Stimulated activated CD8-positive, alpha-beta memory T cell treated with anti-CD3 and anti-CD28 coated beads, Interleukin-7, amount 100 ng/mL, for 48 hours (primary cell): ENCODE measurements around the gene PLEKHA8.

Source experiments
- DNase-seq, 2 donors: peaks; one replicate each; pipeline ENCODE4 v3.0.0-alpha.2; 2020; ENCODE audit warnings: low read depth in 1 of 2; ENCODE audit errors: extremely low read depth in 1 of 2

PLEKHA8 gene

DNA sequence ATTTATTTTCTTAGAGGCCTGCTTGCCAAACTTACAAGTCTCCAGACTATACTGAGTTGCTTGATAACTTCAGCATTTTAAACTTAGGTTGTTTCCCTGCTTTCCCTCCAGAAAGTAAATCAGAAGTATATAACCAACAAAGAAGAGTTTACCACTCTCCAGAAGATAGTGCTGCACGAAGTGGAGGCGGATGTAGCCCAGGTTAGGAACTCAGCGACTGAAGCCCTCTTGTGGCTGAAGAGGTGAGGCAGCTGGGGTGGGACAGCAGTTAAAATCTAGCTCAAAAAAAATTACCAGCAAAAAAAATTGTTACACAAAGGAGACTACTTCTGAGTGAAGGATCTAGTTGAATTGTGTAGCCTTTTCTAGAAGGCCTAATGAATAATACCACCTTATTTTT lies 33.6 kb downstream of the PLEKHA8 start:
- DNase-seq, result peak in 1 of 2 donors; percentile 11

DNA sequence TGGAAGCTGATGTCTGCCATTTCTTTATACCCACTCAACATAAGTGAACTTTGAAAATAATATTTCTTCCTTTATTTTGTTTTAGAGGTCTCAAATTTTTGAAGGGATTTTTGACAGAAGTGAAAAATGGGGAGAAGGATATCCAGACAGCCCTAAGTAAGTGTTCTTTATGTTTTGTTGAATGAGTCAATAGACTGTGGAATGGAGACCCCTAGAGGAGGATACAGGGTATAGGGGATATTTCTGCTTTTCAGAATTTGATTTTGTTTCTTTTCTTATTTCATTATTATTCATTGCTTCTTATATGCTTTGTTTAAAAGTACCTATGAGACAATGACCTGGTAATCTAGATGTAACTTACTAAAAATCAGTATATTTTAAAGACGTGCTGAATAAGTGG lies 34.4 kb downstream of the PLEKHA8 start:
- no peak for DNase-seq

- no peak for DNase-seq
Observed at GRCh38 chr7:30065746-30066145, 37.5 kb downstream of the PLEKHA8 start.

GRCh38 chr7:30066687-30067086 lies 38.5 kb downstream of the PLEKHA8 start:
- no peak for DNase-seq

DNA sequence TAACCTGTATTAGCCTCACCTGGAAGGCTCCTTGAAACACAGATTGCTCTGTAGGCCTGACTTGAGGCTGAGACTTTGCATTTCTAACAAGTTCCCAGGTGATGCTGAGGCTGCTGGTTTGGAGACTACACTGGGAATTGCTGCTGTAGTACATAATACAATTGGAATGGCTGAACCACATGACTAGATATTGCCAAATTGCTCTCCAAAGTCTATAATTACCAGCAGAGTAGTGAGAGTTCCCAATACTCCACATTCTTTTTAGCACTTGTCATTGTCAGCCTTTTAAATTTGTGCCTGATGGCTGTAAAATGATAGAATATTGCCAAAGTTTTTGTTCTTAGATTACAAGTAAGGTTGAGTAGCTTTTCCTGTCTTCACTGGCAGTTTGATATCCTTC lies 39.9 kb downstream of the PLEKHA8 start:
- no peak for DNase-seq

- no peak for DNase-seq
Observed at GRCh38 chr7:30069096-30069867, 41.1 kb downstream of the PLEKHA8 start.

GRCh38 chr7:30070052-30070451 lies 41.8 kb downstream of the PLEKHA8 start:
- no peak for DNase-seq

- no peak for DNase-seq
Observed at GRCh38 chr7:30072735-30073134, 44.5 kb downstream of the PLEKHA8 start.

DNA sequence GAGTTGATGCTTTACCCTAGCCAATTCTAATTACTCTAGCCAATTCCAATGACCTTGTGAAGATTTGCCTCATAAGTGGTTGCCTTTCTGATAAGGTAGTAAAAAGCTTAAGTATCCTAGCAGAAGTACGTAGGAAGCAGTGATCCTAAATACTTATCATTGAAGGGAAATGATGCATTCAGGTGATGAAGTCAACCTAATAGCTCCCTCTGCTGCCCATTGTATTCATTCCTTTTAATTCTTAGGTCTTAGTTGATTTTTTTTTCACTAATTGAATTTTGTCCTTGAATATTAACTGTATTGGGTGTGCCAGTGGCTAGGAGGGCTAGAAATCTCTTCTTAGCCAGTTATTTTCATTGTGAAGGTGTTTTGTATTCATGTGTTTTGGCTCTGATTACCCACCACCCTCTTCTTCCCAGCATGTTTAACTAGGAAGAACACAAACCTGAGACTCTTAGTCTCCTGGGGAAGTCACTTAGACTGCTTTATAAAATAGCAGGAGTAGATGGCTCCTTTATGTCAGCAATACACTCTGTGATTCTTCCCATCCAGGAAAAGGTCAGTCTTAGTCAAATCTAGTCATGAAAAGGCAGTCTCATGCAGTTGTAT lies 46.3 kb downstream of the PLEKHA8 start:
- no peak for DNase-seq

- DNase-seq, result no peak
Observed at GRCh38 chr7:30076411-30076810, 48.2 kb downstream of the PLEKHA8 start.

- no peak for DNase-seq
Observed at GRCh38 chr7:30078280-30078679, 50.1 kb downstream of the PLEKHA8 start.

- no peak for DNase-seq
Observed at GRCh38 chr7:30079880-30080279, 51.7 kb downstream of the PLEKHA8 start.

DNA sequence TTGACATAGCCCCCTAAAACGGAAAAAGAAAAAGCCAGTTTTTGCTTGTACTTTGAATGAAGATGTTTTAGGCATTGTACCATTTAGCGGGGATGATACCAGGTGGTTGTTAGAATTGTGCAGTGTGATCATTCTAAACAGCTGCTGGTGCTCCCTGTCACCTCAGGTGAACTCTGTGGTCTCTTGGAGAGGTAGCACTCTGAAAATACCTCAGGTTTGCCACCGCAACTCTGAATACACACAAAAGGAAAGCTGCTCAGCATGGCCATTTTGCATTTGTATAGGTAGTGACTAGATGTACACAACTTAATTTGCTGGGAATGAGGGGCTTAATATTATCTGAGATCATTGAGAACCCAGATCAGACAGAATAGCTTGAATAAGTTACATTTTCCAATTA lies 52.6 kb downstream of the PLEKHA8 start:
- no peak for DNase-seq

DNA sequence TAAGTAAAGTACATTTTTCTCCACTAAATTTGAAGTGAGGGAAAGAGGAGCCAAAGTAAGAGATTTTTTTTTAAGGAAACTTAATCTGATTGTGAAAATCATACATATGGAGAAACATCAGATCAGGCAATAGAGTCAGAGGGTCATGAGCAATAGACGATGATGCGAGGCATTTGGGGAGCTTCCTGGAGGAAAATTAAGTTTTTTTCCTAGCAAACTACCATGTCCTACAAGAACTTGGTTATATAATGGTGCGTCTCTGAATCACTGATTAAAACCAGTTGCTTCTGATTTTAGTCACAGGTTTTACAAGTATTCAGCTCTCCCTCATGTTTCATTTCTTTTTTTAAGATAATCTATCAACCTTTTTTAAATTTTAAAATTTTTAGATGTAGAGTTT lies 54.5 kb downstream of the PLEKHA8 start:
- DNase-seq, result no peak

DNA sequence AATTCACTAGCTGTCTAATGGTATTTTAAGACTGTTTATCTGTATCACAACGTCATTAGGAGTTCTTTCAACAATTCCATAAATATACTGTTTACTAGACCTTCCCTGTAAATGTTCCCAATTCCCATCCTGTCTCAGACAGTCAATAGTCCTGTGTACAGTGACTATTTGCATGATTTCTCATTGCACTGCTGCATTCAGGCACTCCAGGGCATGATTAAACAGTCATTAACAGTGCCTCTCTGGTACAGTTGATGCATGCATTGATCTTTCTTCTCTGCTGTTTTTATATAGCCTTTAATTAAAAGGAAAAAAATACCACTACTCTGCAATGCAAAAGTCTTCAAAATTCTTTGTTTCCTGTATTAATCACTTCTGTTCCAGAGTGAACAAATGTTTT lies 55.1 kb downstream of the PLEKHA8 start:
- no peak for DNase-seq

- no peak for DNase-seq
Observed at GRCh38 chr7:30084212-30084611, 56.0 kb downstream of the PLEKHA8 start.

GRCh38 chr7:30086529-30086928 lies 58.3 kb downstream of the PLEKHA8 start:
- DNase-seq, result no peak

GRCh38 chr7:30087371-30087770 lies 59.2 kb downstream of the PLEKHA8 start:
- DNase-seq, result no peak

- DNase-seq, result no peak
Observed at GRCh38 chr7:30088362-30088761, 60.1 kb downstream of the PLEKHA8 start.

- DNase-seq, result no peak
Observed at GRCh38 chr7:30090111-30090510, 61.9 kb downstream of the PLEKHA8 start.

GRCh38 chr7:30091491-30091912 lies 63.3 kb downstream of the PLEKHA8 start:
- no peak for DNase-seq

DNA sequence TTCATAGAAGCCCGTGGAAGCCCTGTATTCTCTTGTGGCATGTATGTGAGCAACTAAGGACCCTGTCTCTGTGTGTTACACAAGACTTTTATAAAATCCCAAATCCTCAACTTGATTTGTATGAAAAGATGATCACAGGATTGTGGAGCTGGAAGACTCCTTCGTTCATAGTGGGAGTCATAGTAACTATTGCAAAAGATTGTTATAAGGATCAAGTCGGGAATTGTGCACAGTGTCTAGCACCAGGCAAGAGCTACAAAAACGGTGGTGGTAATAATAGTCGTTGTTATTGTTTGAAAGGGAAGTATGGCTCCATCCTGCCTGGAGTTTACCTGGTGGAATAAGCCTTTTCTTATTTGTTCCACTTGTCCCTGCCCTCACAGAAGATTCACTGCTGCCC lies 63.8 kb downstream of the PLEKHA8 start:
- no peak for DNase-seq
